GM12872 (cell line): Measurements from ENCODE around the gene ADAM15.

ENCODE experiments used
- TF ChIP-seq, protein P1 (sequence below): IDR thresholded peaks from 3 replicates; pipeline ENCODE4 v1.5.1; 2011; ENCODE audit warnings: low read depth, mild to moderate bottlenecking, low read length, moderate library complexity; ENCODE audit not compliant: insufficient read depth

The ADAM15 gene

DNA sequence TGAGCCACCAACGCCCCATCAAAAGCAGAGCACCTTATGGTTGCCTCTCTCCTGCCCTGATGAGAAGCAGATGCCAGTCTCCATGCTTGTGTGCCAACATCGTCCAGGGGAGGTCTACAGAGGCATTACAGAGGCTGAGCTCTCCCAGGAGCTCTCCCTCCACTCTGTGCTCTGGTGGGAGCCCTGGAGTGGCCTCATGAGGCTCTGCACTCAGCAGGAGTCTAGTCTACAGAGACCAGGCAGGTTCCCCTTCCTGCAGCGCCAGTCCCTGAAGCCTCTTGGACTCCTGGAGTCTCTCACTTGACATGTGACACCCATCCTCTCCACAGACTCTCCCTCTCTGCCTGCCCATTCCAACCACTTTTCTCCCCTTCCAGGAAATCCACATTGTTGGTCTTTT lies 14.1 kb upstream of the ADAM15 start:
- TF ChIP-seq, protein P1, sequence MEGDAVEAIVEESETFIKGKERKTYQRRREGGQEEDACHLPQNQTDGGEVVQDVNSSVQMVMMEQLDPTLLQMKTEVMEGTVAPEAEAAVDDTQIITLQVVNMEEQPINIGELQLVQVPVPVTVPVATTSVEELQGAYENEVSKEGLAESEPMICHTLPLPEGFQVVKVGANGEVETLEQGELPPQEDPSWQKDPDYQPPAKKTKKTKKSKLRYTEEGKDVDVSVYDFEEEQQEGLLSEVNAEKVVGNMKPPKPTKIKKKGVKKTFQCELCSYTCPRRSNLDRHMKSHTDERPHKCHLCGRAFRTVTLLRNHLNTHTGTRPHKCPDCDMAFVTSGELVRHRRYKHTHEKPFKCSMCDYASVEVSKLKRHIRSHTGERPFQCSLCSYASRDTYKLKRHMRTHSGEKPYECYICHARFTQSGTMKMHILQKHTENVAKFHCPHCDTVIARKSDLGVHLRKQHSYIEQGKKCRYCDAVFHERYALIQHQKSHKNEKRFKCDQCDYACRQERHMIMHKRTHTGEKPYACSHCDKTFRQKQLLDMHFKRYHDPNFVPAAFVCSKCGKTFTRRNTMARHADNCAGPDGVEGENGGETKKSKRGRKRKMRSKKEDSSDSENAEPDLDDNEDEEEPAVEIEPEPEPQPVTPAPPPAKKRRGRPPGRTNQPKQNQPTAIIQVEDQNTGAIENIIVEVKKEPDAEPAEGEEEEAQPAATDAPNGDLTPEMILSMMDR, result no peak

DNA sequence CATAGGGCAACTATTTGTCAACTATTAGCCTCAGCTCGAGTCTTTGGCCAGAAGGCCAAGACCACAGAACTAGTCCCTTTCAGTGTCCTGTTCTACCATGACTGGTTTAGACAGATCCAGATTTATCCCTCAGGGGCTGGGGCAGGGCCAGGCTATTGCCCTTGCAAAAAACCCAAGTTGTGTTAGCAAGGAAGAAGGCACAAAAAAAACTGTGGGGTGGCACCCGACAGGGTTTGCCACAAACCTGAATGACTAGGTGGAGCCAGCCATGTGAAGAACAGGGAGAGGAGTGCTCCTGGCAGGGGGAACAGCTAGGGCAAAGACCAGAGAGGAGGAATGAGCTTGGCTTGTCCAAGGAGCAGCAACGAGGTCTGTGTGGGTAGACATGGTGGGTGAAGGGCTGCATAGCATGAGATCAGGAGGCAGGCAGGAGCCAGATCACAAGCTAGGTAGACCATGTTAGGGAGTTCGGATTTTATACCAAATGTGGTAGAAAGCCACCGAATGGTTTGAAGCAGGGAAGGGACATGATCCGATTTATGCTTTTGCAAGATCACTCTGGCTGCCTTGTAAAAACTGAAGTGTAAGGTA lies 13.2 kb upstream of the ADAM15 start:
- TF ChIP-seq, protein P1, result no peak

DNA sequence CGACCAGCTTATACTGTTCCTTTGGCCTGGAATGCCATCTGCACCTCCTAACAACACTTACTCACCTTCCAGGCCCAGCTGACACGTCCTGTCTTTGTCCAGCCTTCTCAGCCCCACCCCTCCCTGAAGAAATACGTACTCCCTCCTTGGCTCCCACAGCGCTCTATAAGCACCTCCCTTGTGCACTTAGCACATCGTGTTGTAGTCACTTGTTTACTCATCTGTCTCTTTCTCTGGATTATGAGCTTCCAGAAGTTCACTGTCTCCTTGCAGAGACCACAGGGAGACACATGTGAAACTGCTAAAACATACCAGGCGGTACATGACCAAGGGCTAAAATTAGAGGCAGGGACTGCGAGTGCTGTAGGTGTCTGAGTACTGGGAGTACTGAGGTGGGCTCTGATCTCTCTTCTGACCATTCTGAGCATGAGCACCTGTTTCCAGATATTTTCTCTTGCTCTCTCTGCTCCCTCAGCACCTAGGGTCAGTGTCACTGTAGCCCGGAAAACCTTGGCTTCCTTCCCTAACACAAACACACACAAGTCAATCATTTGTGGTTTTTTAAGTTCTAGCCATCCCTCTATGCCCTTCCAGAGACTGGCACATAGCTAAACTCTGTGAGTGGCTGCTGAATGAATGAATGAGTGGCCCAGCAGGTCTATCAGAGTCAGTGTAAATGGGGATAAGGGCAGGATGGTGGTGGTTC lies 12.4 kb upstream of the ADAM15 start:
- TF ChIP-seq, protein P1, result no peak

DNA sequence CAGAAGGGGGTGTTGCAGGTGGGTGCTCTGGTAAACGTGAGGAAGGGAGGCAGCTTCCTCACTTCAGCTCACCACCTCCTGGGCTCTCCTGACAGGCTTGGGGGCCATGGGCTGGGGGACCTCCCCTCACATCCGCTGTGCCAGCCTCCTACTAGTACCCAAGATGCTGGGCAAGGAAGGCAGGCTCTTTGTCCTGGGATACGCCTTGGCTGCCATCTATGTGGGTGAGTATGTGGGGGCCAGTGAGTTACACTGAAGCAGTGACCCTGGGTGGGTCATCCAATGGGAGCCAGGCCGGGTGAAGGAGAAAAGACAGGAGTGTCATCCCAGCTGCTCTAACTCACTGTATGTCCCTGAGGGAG lies 11.8 kb upstream of the ADAM15 start:
- TF ChIP-seq, protein P1, result no peak

DNA sequence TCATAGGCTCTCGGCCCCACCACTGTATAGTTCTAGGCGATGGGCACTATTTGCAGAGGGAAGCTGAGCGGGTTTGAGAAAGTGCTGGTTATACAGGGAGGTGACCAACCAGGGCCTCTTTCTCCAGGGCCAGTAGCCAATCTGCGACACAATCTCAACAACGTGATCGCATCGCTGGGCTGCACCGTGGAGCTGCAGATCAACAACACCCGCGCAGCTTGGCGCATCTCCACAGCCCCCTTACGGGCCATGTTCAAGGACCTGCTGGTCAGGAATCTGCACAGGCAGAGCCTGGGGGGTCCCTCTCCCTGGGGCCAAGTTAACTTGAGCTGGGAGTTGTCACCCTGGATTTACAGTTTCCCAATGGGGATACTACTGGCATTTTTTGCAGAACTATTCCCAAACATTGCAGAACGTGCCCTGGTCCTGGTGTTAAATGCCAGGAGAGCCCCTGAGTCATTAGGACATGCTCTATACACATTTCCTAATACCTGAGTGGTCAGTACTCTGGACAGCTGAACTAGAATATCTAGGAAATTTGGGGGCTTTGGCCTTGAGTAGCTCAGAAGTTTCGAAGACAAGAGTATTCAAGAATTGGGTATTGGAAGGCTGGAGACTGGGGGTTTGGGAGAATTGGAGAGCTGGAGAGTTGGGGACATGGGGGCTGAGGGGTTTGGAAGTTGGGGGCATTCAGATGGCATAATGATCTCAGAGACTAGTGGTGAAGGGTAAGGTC lies 10.6 kb upstream of the ADAM15 start:
- TF ChIP-seq, protein P1, result no peak

DNA sequence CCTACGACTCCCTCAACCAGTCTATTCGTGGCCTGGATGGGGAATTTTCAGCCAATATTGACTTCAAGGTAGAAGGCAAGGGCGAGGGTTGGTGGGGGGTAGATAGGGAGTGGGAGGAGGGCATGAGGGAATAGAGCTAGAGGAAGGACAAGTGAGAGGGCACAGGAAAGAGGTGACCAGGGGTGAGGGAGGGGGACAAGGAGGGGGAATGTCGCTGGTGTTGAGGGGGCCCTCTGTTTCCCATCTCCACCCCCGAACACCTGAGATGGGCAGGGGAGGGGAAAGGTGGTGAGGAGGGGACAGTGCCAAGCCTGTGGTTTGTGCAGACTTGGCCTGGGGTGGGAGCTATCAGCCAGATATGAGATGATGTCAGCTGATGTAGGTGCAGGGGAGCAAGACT lies 8.3 kb upstream of the ADAM15 start:
- TF ChIP-seq, protein P1, result no peak

DNA sequence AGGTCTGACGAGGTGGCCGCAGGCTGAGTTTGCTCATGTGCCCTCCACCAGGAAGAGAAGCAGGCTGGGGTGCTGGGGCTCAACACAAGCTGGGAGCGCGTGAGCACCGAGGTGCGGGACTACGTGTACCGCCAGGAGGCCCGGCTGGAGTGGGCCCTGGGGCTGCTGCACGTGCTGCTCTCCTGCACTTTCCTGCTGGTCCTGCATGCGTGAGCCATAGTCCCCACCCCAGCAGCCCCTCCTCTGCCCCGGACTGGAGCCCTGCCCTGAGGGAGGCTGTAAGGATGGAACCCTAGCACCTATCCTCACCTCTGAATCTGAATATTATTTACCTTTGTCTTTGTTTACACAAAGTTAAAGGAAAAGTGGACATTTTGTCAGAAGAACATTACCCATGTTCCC lies 7.8 kb upstream of the ADAM15 start:
- TF ChIP-seq, protein P1, result no peak
